ENCODE measurements around the gene ATF6. TPM values are rescaled to one million over a fixed set of nuclear protein-coding genes. Genes with fewer than 3 reads are reported as not detected.

ATF6 gene
- total and polyA plus RNA-seq, 2 experiments from 2014 or later, result 14.6 to 18.1 TPM

DNA sequence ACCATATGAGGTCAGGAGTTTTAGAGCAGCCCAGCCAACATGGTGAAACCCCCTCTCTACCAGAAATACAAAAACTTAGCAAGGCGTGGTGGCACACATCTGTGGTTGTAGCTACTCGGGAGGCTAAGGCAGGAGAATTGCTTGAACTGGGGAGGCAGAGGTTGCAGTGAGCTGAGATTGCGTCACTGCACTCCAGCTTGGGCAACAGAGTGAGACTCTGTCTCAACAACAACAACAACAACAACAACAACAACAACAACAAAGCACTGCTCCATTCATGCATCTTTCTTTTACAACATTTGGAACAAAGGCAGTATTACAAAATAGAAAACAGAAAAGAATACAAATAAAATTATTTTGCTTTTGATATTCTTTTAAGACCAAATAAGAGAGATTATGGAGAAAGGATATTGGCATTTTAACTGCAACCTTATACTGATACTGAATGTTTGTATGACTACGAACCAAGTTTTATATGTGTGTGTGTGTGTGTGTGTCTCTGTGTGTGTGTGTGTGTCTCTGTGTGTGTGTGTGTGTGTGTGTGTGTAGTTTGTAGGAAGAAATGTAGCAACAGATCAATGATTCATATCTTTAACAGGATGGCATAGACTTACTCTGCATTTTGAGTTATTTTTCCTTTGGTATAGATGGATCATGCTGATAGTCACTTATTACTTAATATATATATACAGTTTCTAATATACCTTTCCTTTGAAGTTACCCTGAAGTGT, 24.6 kb downstream of the ATF6 start:
- TF ChIP-seq, protein P1, sequence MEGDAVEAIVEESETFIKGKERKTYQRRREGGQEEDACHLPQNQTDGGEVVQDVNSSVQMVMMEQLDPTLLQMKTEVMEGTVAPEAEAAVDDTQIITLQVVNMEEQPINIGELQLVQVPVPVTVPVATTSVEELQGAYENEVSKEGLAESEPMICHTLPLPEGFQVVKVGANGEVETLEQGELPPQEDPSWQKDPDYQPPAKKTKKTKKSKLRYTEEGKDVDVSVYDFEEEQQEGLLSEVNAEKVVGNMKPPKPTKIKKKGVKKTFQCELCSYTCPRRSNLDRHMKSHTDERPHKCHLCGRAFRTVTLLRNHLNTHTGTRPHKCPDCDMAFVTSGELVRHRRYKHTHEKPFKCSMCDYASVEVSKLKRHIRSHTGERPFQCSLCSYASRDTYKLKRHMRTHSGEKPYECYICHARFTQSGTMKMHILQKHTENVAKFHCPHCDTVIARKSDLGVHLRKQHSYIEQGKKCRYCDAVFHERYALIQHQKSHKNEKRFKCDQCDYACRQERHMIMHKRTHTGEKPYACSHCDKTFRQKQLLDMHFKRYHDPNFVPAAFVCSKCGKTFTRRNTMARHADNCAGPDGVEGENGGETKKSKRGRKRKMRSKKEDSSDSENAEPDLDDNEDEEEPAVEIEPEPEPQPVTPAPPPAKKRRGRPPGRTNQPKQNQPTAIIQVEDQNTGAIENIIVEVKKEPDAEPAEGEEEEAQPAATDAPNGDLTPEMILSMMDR (IDR thresholded peaks at IDR 0.05; ENCODE audit: low read depth, low read length), result no peak
- DNase-seq (ENCODE audit: low read depth in 1 of 2, low spot score in 1 of 2), result no peak
- Histone ChIP-seq H3K27me3 (no peaks in the 10 kb centered on the region), H3K4me3 (no peak overlapping the region), H3K9me3 (ENCODE audit: low read depth) (no peaks in the 10 kb centered on the region), H3K27ac (peak overlapping the region; percentile 97), H3K4me1 (ENCODE audit: low read depth) (peaks cover 19% of the 10 kb centered on the region), H3K36me3 (peaks cover 2% of the 10 kb centered on the region)

DNA sequence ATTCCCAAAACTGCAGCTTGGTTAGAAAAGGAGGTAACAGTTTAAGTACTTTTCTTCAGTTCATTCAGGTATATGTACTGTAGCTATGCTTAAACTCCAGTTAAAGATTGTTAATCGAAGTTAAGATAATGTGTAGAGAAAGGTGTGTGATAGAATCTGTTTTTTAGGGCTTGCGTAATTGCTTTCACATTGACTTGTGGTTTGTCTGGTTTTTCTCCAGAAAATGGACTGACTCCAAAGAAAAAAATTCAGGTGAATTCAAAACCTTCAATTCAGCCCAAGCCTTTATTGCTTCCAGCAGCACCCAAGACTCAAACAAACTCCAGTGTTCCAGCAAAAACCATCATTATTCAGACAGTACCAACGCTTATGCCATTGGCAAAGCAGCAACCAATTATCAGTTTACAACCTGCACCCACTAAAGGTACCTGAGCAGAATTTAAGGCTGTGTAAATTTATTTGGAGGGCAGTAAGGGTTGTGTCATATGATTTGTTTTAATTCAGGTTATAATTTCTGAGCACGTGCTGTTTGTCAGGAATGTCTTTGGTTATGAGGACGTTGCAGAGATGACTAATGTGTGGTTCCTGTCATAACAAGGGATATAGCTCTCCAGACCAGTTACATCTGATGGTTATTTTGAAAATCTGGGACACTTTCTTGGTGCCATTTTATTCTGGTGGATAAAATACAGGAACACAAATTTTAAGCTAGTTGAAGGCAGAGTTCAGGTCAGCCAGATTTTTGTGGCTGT, 26.0 kb downstream of the ATF6 start:
- H3K4me3 ChIP-seq, result no peak overlapping the region
- peak in 1 of 2 donors; percentile 37 for DNase-seq (ENCODE audit: low read depth in 1 of 2, low spot score in 1 of 2)
- TF ChIP-seq, protein P1 (IDR thresholded peaks at IDR 0.05; ENCODE audit: low read depth, low read length), result no peak
- peak overlapping the region; percentile 97 for H3K27ac ChIP-seq
- peaks cover 19% of the 10 kb centered on the region for H3K4me1 ChIP-seq (ENCODE audit: low read depth)
- peaks cover 4% of the 10 kb centered on the region for H3K36me3 ChIP-seq
- no peaks in the 10 kb centered on the region for H3K9me3 ChIP-seq (ENCODE audit: low read depth)
- no peaks in the 10 kb centered on the region for H3K27me3 ChIP-seq

DNA sequence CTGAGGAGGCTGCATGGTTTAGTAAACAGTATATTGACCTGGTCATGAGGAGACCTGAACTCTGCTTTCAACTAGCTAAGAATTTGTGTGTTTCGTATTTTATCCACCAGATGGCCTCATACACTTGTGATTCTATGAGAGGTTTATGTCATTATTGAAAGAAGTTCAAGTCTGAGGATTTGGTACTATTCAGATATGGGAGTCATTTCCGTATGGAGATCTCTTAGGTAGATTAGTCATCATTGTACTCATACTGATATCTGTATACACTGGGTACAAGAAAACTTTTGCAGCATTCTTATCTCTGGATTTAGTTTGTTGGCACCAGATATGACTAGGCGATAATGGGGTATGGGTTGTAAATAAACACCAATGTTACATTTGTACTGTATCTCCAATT, 26.6 kb downstream of the ATF6 start:
- H3K27ac ChIP-seq, result peak overlapping the region; percentile 97
- TF ChIP-seq, protein P1 (IDR thresholded peaks at IDR 0.05; ENCODE audit: low read depth, low read length), result peak; percentile 48
- H3K4me3 ChIP-seq, result no peak overlapping the region
- H3K4me1 ChIP-seq (ENCODE audit: low read depth), result peaks cover 19% of the 10 kb centered on the region
- H3K9me3 ChIP-seq (ENCODE audit: low read depth), result no peaks in the 10 kb centered on the region
- H3K36me3 ChIP-seq, result peaks cover 7% of the 10 kb centered on the region
- DNase-seq (ENCODE audit: low read depth in 1 of 2, low spot score in 1 of 2), result peak; percentile 66 to 78
- no peaks in the 10 kb centered on the region for H3K27me3 ChIP-seq

DNA sequence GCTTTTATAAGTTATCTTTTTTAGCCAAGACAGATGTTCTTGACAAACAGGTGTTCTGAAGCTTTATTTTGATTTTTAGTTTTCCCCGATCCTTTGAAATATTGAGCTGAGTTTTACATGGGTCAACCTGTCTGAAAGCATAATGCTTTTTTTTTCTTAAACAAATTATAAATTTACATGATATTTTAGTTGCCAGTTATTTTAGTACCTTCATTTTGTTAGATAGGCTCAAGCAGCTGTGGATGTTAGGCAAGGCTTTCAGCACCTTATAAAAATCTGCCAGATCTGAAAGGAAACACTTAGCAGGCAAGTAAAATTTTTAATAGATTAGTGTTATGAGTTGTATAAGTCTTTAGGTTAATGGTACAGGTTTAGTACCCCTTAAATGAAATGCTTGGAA, 33.7 kb downstream of the ATF6 start:
- TF ChIP-seq, protein P1 (IDR thresholded peaks at IDR 0.05; ENCODE audit: low read depth, low read length), result no peak
- no peak overlapping the region for H3K4me3 ChIP-seq
- peaks cover 7% of the 10 kb centered on the region for H3K4me1 ChIP-seq (ENCODE audit: low read depth)
- no peak overlapping the region for H3K27ac ChIP-seq
- peaks cover 7% of the 10 kb centered on the region for H3K36me3 ChIP-seq
- no peaks in the 10 kb centered on the region for H3K27me3 ChIP-seq
- no peaks in the 10 kb centered on the region for H3K9me3 ChIP-seq (ENCODE audit: low read depth)
- DNase-seq (ENCODE audit: low read depth in 1 of 2, low spot score in 1 of 2), result no peak

DNA sequence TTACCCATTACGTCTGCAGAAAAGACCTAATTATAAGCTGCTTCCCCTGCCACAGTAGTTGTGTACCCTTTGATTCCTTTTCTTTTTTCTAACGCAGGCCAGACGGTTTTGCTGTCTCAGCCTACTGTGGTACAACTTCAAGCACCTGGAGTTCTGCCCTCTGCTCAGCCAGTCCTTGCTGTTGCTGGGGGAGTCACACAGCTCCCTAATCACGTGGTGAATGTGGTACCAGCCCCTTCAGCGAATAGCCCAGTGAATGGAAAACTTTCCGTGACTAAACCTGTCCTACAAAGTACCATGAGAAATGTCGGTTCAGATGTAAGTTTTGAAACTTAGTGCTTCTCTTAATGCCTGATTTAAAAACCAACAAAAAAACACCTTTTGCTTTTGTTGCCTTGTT, 35.8 kb downstream of the ATF6 start:
- Histone ChIP-seq H3K27me3 (no peaks in the 10 kb centered on the region), H3K27ac (no peak overlapping the region), H3K9me3 (ENCODE audit: low read depth) (no peaks in the 10 kb centered on the region), H3K36me3 (peaks cover 3% of the 10 kb centered on the region), H3K4me1 (ENCODE audit: low read depth) (peaks cover 19% of the 10 kb centered on the region), H3K4me3 (no peak overlapping the region)
- TF ChIP-seq, protein P1 (IDR thresholded peaks at IDR 0.05; ENCODE audit: low read depth, low read length), result no peak
- DNase-seq (ENCODE audit: low read depth in 1 of 2, low spot score in 1 of 2), result peak in 1 of 2 donors; percentile 34
